Bronchial epithelial cell (primary cell): Measurements from ENCODE around the gene TLCD5. TPM values are rescaled to one million over a fixed set of nuclear protein-coding genes. Genes with fewer than 3 reads are reported as not detected.
A peak's percentile ranks its signal among the peaks of the same experiment; 100 is the strongest.

Experiments
- DNase-seq: peaks from one replicate; pipeline ENCODE4 v3.0.0-alpha.2; 2010; ENCODE audit warnings: low read depth
- FAIRE-seq: peaks from 2 replicates; lab custom pipeline; 2011; peaks lifted over from hg19 to GRCh38; lab: Jason Lieb, UNC
- H3K27me3 ChIP-seq: 2 replicates; pipeline ENCODE4 v1.5.1; 2011; ENCODE audit warnings: low read length; ENCODE audit not compliant: control insufficient read depth, insufficient read depth
- H3K36me3 ChIP-seq: 2 replicates; pipeline ENCODE4 v1.5.1; 2011; ENCODE audit warnings: low read length; ENCODE audit not compliant: control insufficient read depth, insufficient read depth
- H3K4me3 ChIP-seq: 2 replicates; pipeline ENCODE4 v1.5.1; 2011; ENCODE audit warnings: mild to moderate bottlenecking, low read depth, low read length, control low read depth
- total RNA-seq: library from RNA; depleted of rRNA; stranded (reverse); fragments of >200 nt; gene quantifications from 2 replicates; pipeline ENCODE4 v1.2.1, GENCODE V29; 2014
- TF ChIP-seq, protein P1 (sequence below): IDR thresholded peaks from 2 replicates; pipeline ENCODE4 v1.5.1; 2011; ENCODE audit warnings: mild to moderate bottlenecking, moderate library complexity, low read length, control low read depth, inconsistent platforms; ENCODE audit not compliant: insufficient read depth, severe bottlenecking

The TLCD5 gene
- total RNA-seq, 1 donor from 2014 or later, result 1.8 TPM

DNA sequence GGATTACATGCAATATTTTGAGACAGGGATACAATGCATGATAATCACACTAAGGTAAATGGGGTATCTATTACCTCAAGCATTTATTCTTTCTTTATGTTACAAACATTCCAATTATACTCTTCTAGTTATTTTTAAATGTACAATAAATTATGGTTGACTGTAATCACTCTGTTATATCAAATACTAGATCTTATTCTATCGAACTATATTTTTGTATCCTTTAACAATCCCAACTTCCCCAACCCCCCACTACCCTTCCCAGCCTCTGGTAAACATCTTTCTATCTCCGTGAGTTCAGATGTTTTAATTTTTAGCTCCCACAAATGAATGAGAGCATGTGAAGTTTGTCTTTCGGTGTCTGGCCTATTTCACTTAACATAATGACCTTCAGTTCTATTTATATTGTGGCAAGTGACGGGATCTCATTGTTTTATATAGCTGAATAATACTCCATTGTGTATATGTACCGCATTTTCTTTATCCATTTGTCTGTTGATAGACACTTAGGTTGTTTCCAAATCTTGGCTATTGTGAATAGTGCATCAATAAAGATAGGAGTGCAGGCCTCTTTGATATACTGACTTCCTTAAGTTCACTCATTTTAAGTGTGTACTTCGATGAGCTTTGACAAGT, 51.6 kb downstream of the TLCD5 start:
- Histone ChIP-seq H3K36me3 (no peaks in the 10 kb centered on the region), H3K27me3 (no peaks in the 10 kb centered on the region), H3K4me3 (no peak overlapping the region)
- no peak for FAIRE-seq
- DNase-seq, result no peak
- TF ChIP-seq, protein P1, sequence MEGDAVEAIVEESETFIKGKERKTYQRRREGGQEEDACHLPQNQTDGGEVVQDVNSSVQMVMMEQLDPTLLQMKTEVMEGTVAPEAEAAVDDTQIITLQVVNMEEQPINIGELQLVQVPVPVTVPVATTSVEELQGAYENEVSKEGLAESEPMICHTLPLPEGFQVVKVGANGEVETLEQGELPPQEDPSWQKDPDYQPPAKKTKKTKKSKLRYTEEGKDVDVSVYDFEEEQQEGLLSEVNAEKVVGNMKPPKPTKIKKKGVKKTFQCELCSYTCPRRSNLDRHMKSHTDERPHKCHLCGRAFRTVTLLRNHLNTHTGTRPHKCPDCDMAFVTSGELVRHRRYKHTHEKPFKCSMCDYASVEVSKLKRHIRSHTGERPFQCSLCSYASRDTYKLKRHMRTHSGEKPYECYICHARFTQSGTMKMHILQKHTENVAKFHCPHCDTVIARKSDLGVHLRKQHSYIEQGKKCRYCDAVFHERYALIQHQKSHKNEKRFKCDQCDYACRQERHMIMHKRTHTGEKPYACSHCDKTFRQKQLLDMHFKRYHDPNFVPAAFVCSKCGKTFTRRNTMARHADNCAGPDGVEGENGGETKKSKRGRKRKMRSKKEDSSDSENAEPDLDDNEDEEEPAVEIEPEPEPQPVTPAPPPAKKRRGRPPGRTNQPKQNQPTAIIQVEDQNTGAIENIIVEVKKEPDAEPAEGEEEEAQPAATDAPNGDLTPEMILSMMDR, result no peak

DNA sequence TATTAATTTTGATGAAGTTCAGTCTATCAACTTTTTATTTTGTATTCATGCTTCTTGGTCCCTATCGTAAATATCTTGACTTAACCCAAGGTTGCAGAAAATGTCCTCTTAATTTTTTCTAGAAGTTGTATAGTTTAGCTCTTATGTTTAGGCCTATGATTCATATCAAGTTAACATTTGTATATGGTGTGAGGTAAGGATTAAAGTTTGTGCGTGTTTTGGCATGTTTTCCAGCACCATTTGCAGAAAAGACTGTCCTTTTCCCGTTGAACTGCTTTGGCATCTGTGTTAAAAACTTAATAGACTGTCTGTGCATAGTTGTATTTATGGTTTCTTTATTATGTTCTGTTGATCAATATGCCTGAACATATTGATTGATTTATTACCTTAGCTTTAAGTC, 53.4 kb downstream of the TLCD5 start:
- DNase-seq (peak; percentile 87), FAIRE-seq (no peak)
- Histone ChIP-seq H3K4me3 (no peak overlapping the region), H3K36me3 (no peaks in the 10 kb centered on the region), H3K27me3 (no peaks in the 10 kb centered on the region)
- TF ChIP-seq, protein P1, result no peak

DNA sequence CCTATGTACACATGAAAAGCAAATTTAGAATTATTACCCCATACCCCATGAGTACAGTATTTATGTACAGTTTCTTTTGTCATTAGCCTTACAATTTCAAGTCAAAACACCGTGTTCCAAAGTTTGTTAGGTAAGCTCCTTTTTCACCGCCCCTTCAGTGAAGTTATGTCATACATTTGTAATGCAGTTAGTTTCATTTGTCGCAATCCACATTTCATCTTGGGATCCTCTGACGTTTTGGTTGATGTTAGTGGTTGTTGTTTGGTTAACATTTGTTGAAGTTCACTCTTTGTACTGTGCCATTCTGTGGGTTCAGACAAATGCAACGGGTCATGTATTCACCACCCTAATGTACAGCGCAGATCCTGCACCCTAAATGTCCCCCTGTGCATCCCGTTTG, 56.3 kb downstream of the TLCD5 start:
- DNase-seq (peak; percentile 66), FAIRE-seq (no peak)
- H3K4me3 ChIP-seq, result no peak overlapping the region
- H3K27me3 ChIP-seq, result no peaks in the 10 kb centered on the region
- no peaks in the 10 kb centered on the region for H3K36me3 ChIP-seq
- TF ChIP-seq, protein P1, result no peak

Other genes starting within 250 kb of the TLCD5 start
- 146 and 441 TPM in 2 replicates for gene TRIM29, start 187.2 kb upstream of the TLCD5 start, total RNA-seq
- gene OAF, start 114.3 kb upstream of the TLCD5 start, total RNA-seq, result 5.9 and 9.0 TPM in 2 replicates
- 0.90 TPM in 1 of 2 replicates, not detected in the other for gene POU2F3, start 85.2 kb upstream of the TLCD5 start, total RNA-seq
- gene ARHGEF12, start 11.1 kb downstream of the TLCD5 start, total RNA-seq, result 65.6 and 87.6 TPM in 2 replicates
- not detected in 2 replicates for gene GRIK4, start 186.4 kb downstream of the TLCD5 start, total RNA-seq